ENCODE measurements around the gene UBTD2. TPM values are rescaled to one million over a fixed set of nuclear protein-coding genes. Genes with fewer than 3 reads are reported as not detected.

Gene UBTD2
- total and polyA plus RNA-seq, 2 experiments from 2014 or later: 17.9 to 46.3 TPM

DNA sequence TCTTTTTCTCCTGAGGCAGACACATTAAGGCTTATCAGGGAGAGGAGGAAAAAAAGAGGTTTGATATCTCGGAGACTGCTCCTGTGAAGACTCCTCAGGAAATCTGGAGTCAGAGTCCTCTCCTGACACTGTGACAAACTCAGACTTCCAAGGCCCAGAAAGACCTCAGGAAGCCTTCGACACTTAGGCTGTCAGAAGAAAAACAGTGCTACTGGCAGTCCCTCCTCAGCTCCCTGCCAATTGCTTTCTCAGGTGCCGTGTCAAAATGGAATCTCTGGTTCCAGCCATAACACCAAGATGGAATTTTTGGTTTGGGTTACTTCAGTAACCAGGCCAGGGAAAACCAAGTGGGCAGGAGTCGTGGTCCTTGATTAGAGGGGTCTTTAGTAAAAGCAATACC is 99.7 kb downstream of the UBTD2 start (continued):
- TF ChIP-seq, protein P1, sequence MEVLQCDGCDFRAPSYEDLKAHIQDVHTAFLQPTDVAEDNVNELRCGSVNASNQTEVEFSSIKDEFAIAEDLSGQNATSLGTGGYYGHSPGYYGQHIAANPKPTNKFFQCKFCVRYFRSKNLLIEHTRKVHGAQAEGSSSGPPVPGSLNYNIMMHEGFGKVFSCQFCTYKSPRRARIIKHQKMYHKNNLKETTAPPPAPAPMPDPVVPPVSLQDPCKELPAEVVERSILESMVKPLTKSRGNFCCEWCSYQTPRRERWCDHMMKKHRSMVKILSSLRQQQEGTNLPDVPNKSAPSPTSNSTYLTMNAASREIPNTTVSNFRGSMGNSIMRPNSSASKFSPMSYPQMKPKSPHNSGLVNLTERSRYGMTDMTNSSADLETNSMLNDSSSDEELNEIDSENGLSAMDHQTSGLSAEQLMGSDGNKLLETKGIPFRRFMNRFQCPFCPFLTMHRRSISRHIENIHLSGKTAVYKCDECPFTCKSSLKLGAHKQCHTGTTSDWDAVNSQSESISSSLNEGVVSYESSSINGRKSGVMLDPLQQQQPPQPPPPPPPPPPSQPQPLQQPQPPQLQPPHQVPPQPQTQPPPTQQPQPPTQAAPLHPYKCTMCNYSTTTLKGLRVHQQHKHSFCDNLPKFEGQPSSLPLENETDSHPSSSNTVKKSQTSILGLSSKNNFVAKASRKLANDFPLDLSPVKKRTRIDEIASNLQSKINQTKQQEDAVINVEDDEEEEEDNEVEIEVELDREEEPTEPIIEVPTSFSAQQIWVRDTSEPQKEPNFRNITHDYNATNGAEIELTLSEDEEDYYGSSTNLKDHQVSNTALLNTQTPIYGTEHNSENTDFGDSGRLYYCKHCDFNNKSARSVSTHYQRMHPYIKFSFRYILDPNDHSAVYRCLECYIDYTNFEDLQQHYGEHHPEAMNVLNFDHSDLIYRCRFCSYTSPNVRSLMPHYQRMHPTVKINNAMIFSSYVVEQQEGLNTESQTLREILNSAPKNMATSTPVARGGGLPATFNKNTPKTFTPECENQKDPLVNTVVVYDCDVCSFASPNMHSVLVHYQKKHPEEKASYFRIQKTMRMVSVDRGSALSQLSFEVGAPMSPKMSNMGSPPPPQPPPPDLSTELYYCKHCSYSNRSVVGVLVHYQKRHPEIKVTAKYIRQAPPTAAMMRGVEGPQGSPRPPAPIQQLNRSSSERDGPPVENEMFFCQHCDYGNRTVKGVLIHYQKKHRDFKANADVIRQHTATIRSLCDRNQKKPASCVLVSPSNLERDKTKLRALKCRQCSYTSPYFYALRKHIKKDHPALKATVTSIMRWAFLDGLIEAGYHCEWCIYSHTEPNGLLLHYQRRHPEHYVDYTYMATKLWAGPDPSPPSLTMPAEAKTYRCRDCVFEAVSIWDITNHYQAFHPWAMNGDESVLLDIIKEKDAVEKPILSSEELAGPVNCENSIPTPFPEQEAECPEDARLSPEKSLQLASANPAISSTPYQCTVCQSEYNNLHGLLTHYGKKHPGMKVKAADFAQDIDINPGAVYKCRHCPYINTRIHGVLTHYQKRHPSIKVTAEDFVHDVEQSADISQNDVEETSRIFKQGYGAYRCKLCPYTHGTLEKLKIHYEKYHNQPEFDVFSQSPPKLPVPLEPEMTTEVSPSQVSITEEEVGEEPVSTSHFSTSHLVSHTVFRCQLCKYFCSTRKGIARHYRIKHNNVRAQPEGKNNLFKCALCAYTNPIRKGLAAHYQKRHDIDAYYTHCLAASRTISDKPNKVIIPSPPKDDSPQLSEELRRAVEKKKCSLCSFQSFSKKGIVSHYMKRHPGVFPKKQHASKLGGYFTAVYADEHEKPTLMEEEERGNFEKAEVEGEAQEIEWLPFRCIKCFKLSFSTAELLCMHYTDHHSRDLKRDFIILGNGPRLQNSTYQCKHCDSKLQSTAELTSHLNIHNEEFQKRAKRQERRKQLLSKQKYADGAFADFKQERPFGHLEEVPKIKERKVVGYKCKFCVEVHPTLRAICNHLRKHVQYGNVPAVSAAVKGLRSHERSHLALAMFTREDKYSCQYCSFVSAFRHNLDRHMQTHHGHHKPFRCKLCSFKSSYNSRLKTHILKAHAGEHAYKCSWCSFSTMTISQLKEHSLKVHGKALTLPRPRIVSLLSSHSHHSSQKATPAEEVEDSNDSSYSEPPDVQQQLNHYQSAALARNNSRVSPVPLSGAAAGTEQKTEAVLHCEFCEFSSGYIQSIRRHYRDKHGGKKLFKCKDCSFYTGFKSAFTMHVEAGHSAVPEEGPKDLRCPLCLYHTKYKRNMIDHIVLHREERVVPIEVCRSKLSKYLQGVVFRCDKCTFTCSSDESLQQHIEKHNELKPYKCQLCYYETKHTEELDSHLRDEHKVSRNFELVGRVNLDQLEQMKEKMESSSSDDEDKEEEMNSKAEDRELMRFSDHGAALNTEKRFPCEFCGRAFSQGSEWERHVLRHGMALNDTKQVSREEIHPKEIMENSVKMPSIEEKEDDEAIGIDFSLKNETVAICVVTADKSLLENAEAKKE (CRISPR knock-in tag; IDR thresholded peaks at IDR 0.05): no peak
- no peak for TF ChIP-seq STAT1 (IDR thresholded peaks at IDR 0.05; ENCODE audit: unreplicated experiment)
- no peak for TF ChIP-seq NANOG (IDR thresholded peaks at IDR 0.05; ENCODE audit: borderline replicate concordance)
- TF ChIP-seq JUNB (IDR thresholded peaks at IDR 0.05; ENCODE audit: unreplicated experiment): no peak
- TF ChIP-seq, protein P2, sequence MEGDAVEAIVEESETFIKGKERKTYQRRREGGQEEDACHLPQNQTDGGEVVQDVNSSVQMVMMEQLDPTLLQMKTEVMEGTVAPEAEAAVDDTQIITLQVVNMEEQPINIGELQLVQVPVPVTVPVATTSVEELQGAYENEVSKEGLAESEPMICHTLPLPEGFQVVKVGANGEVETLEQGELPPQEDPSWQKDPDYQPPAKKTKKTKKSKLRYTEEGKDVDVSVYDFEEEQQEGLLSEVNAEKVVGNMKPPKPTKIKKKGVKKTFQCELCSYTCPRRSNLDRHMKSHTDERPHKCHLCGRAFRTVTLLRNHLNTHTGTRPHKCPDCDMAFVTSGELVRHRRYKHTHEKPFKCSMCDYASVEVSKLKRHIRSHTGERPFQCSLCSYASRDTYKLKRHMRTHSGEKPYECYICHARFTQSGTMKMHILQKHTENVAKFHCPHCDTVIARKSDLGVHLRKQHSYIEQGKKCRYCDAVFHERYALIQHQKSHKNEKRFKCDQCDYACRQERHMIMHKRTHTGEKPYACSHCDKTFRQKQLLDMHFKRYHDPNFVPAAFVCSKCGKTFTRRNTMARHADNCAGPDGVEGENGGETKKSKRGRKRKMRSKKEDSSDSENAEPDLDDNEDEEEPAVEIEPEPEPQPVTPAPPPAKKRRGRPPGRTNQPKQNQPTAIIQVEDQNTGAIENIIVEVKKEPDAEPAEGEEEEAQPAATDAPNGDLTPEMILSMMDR (conservative IDR thresholded peaks at IDR 0.05; ENCODE audit: low read depth in 2 of 2): no peak
- TF ChIP-seq, protein P3, sequence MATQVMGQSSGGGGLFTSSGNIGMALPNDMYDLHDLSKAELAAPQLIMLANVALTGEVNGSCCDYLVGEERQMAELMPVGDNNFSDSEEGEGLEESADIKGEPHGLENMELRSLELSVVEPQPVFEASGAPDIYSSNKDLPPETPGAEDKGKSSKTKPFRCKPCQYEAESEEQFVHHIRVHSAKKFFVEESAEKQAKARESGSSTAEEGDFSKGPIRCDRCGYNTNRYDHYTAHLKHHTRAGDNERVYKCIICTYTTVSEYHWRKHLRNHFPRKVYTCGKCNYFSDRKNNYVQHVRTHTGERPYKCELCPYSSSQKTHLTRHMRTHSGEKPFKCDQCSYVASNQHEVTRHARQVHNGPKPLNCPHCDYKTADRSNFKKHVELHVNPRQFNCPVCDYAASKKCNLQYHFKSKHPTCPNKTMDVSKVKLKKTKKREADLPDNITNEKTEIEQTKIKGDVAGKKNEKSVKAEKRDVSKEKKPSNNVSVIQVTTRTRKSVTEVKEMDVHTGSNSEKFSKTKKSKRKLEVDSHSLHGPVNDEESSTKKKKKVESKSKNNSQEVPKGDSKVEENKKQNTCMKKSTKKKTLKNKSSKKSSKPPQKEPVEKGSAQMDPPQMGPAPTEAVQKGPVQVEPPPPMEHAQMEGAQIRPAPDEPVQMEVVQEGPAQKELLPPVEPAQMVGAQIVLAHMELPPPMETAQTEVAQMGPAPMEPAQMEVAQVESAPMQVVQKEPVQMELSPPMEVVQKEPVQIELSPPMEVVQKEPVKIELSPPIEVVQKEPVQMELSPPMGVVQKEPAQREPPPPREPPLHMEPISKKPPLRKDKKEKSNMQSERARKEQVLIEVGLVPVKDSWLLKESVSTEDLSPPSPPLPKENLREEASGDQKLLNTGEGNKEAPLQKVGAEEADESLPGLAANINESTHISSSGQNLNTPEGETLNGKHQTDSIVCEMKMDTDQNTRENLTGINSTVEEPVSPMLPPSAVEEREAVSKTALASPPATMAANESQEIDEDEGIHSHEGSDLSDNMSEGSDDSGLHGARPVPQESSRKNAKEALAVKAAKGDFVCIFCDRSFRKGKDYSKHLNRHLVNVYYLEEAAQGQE (IDR thresholded peaks at IDR 0.05; ENCODE audit: unreplicated experiment): no peak

All from GM23338 (cell line).